GM19438 (cell line): ENCODE data around the gene SYT8.

Experiments
- ATAC-seq: cut with Tn5 transposase; IDR thresholded peaks from one replicate; pipeline ENCODE4 v1.9.1; 2021; ENCODE audit warnings: low read depth; ENCODE audit not compliant: unreplicated experiment

Gene SYT8

DNA sequence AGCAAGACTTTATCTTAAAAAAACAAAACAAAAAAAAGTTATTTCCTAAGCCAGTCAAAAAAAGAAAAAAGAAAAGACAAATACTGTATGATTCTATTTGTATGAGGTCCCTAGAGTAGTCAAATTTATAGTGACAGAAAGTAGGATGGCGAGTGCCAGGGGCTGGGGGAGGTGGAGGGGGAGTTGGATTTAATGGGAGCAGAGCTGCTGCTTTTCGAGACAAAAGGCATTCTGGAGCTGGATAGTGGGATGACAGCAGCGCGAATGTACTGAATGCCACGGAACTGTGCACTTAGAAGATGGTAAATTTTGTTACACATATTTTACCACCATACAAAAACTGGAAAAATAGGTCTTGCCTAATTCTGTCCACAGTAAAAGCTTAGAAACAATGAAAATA, 17.8 kb upstream of the SYT8 start:
- ATAC-seq = no peak

- ATAC-seq = no peak
Measured at GRCh38 chr11:1817511-1817910, 17.3 kb upstream of the SYT8 start.

DNA sequence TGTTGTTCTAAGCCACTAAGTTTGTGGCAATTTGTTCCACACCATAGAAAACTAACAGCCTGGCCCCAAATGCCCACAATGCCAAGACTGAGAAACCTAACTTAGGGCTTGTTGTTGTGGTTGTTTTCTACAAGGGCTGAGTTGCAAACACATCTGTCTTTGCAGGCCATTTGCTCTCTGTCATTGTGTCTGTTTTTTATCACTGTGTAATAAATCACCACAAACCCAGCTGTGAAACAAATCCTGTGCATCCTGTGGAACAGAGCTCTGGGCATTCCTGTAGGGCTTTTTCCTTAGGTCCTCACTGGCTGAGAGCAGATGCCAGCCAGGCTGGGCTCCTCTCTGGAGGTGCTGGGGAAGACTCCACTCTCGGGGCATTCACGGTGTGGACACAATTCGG, 15.7 kb upstream of the SYT8 start:
- ATAC-seq = no peak

DNA sequence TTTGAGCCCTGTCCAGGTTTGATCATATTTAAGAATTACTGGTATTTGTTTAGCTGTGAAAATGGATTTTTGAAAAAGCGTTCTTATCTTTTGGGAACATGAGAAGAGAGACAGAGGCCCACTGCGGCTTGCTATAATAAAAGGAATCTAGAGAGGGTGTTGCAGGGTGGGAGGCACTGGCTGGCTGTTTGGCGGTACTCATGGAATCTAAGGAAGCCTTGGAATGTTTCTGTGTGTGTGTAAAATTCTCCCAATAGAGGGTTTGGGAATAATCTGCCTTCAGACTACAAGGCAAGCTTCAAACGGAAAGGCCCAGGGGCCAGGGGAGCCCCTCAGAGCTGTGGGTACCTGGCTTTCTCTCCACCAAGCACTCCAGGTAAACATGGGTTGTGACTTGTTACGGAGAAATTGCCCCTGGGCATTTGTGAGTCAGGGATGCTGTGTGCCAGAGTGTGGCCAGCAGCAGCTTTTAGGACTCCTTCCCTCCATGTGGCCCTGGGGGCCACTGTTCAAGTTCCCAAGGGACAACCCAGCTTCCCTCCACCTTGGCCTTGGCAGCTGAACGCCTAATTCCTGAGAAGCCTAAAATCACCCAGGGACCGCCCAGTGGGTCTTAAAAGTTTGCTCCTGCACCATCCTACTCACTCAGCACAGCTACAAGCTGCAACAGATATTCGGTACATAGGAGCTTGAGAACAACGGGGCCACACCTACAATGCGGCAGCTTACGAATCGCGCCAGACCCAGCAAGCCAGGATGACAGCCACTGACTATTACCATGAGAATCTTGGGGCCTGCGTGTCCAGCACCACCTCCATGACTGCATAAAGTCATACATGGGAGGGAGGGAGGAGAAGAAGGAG, 14.1 kb upstream of the SYT8 start:
- no peak for ATAC-seq

GRCh38 chr11:1821562-1821961, 13.2 kb upstream of the SYT8 start:
- ATAC-seq = no peak

- ATAC-seq = no peak
Measured at GRCh38 chr11:1822648-1823375, 12.0 kb upstream of the SYT8 start.

DNA sequence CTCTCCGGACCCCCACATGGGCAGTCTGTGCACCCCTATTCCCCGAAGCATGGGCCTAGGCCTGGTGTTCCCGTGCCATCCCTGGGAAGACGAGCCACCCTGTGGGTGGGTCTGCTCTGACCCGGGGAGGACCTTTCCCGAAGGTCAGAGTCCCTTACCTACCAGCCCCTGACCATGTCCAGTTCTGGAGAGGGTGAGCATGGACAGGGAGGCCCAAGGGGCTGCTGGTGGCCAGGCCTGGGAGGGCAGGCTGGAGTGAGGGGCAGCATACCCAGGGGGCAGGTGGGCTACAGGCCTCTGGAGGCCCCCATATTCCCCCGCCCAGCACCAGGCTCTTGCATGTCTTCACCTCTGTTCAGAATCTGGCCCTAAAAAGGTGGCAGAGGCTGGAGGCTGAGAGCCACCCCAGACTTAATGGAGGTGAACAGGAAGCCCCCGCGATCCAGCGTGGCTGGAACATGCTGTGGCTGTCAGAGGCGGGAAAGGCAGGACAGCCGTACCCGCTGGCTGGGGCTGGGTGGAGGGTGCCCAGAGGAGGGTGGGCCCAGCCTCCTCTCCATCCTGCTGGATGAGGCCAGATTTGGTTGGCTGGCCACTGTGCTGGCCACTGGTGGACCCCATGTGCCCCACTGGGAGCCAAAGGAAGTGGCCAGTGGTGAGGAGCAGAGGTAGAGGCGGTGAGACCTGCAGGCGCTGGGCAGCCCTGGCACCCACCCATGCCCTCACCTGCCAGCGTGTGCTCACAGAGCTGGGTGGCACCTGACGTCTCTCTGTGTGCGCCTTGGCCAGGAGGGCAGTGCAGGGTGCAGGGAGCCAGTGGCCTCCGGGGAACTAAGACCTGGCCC, 11.2 kb upstream of the SYT8 start:
- ATAC-seq = no peak

DNA sequence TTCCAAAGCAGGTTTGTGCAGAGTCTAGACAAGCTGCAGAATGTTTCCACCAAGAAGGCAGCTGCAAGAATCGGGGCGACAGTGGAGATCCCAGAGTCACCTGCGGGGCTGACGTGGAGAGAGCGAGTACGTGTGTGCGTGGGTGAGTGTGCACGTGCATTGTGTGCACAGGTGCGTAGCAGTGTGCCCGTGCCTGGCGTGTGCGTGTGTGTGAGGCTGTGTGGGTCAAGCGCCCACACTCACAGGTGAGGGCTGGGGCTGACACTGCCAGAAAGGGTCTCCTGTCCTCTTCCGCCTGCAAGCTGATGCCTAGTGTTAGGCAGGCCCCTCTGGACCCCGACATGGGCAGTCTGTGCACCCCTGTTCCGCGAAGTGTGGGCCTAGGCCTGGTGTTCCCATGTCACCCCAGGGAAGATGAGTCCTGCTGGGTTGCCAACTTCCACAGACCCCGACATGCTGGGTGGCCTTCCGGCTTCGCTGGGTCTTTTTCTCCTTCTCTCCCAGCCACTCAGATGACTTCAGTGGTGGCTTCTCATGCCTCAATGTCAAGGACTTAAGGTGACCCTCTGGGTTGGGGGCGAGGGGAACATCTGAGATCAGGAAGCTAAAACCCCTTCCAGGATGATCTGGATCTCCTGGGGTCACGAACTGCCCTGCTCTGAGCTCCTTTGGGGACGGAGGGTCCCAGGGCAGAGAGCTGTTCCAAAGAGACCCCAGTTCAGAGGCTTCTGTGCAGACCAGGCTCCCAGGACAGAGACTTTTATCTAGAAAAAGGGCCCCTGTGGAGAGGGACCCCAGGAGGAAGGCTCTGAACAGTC, 10.4 kb upstream of the SYT8 start:
- no peak for ATAC-seq

- no peak for ATAC-seq
Measured at GRCh38 chr11:1825039-1825740, 9.6 kb upstream of the SYT8 start.

GRCh38 chr11:1825785-1826451, 8.9 kb upstream of the SYT8 start:
- ATAC-seq = no peak

DNA sequence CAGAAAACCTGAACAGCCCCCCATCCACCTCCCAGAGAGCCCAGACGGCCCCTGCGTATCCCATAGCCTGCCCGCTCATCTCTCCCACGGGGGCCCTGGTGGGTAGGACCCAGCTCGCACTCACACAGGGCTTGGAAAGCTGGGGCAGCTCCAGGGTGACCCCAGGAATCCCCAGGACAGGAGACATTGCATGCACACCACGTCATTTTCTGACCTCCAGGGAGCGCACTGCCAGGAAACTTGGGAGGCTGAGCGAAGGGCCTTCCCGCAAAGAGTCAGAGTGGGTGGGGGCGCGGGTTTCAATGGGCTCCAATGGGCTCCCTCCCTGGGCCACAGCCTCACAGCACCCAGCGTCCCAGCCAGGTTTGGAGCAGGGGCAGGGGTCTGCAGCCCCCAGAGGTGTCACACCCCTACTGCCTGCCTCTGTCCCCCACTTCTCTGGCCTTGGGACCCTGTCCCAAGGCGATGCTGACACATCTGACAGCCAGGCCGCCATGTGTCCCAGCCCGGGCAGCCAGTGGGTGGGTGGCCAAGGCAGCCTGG, 8.2 kb upstream of the SYT8 start:
- no peak for ATAC-seq

- no peak for ATAC-seq
Measured at GRCh38 chr11:1827095-1827813, 7.5 kb upstream of the SYT8 start.

GRCh38 chr11:1827931-1828330, 6.9 kb upstream of the SYT8 start:
- ATAC-seq = no peak

DNA sequence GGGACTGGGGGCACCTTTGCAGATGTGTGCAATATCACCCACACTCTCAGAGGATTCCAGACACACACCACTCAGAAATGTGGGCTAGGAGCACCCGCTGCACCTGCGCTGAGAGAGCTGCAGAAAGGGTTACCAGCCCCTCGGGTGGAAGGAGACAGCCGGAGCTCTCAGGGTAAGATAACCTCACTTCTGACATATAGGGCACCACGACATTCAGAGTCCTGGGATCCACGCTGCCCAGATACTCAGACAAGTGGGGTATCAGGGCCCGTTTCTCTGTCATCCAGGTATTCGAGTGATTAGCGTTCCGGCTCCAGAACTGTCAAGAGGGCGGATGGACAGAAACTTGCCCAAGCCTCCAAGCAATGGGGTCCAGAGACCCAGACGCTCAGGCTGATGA, 6.2 kb upstream of the SYT8 start:
- no peak for ATAC-seq

GRCh38 chr11:1829039-1829820, 5.6 kb upstream of the SYT8 start:
- ATAC-seq = no peak

DNA sequence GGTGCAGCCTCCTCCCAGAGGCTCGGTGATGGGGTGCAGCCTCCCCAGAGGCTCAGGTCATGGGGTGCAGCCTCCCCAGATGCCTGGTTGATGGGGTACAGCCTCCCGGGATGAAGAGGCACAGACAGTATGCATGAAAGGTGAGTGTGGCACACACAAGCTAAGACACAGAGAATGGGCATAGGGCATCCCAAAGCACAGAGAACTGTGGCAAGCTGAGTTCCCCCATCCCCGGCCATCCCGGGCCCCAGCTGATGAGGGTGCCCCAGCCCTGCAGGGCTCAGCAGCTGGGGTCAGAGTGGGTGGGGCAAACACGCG, 4.8 kb upstream of the SYT8 start:
- no peak for ATAC-seq

GRCh38 chr11:1830322-1831223, 4.2 kb upstream of the SYT8 start:
- ATAC-seq = no peak
